Karpas-422 (cell line): ENCODE results near the gene RPH3AL. TPM values are rescaled to one million over a fixed set of nuclear protein-coding genes. Genes with fewer than 3 reads are reported as not detected.
"Not testable (repeated sequence)": the region's sequence is repeated elsewhere in the genome, so short reads cannot be mapped to it uniquely, and the experiment has no call there.

Experiments used
- DNase-seq: peaks from one replicate; pipeline ENCODE4 v3.0.0-alpha.2; 2015
- H2AFZ ChIP-seq: fragments of 200-600 bp; sonication (generic); 2 replicates; pipeline ENCODE4 v1.6.1; 2014; ENCODE audit warnings: antibody characterized with exemption, low read length, mixed read lengths
- H3K27ac ChIP-seq: fragments of 200-600 bp; sonication (generic); 2 replicates; pipeline ENCODE4 v1.5.1; 2014; ENCODE audit warnings: mild to moderate bottlenecking, low read length, moderate library complexity
- H3K27me3 ChIP-seq: fragments of 200-600 bp; sonication (generic); 2 replicates; pipeline ENCODE4 v1.6.1; 2014; ENCODE audit warnings: low read length, mixed read lengths
- H3K36me3 ChIP-seq: fragments of 200-600 bp; sonication (generic); 2 replicates; pipeline ENCODE4 v1.6.1; 2014; ENCODE audit warnings: low read length, mixed read lengths; ENCODE audit not compliant: insufficient read depth
- H3K4me1 ChIP-seq: fragments of 200-600 bp; sonication (generic); 2 replicates; pipeline ENCODE4 v1.6.1; 2014; ENCODE audit warnings: mild to moderate bottlenecking, low read length, mixed read lengths
- H3K4me2 ChIP-seq: fragments of 200-600 bp; sonication (generic); 2 replicates; pipeline ENCODE4 v1.6.1; 2014; ENCODE audit warnings: low read length, low read depth, mild to moderate bottlenecking; ENCODE audit not compliant: poor library complexity, severe bottlenecking
- H3K4me3 ChIP-seq: fragments of 200-600 bp; sonication (generic); 2 replicates; pipeline ENCODE4 v1.5.1; 2014; ENCODE audit warnings: mild to moderate bottlenecking, antibody characterized with exemption, low read length, mixed read lengths
- H3K79me2 ChIP-seq: fragments of 200-600 bp; sonication (generic); 2 replicates; pipeline ENCODE4 v1.6.1; 2014; ENCODE audit warnings: mild to moderate bottlenecking, low read length, mixed read lengths
- H3K9ac ChIP-seq: fragments of 200-600 bp; sonication (generic); 2 replicates; pipeline ENCODE4 v1.6.0; 2014; ENCODE audit warnings: low read length
- H3K9me2 ChIP-seq: fragments of 200-600 bp; sonication (generic), shearing (Covaris generic); replicated peaks from 2 replicates; pipeline ENCODE4 v1.6.0; 2014; ENCODE audit warnings: mild to moderate bottlenecking, low read length, moderate library complexity; ENCODE audit not compliant: insufficient read depth
- H3K9me3 ChIP-seq: fragments of 300-700, 200-600 bp; sonication (generic); 2 replicates; pipeline ENCODE4 v1.6.1; 2014; ENCODE audit warnings: low read length, mixed read lengths
- H4K20me1 ChIP-seq: fragments of 200-600 bp; sonication (generic); 2 replicates; pipeline ENCODE4 v1.6.1; 2014; ENCODE audit warnings: mild to moderate bottlenecking, antibody characterized with exemption, low read length, low read depth; ENCODE audit not compliant: insufficient read depth
- total RNA-seq: library from RNA; depleted of rRNA; stranded (reverse); fragments of >200 nt; shearing (Covaris generic); gene quantifications from 2 replicates; pipeline ENCODE4 v1.2.3, GENCODE V29; 2014; ENCODE audit warnings: low replicate concordance

RPH3AL gene
- total RNA-seq, 1 experiment from 2014 or later = not detected

DNA sequence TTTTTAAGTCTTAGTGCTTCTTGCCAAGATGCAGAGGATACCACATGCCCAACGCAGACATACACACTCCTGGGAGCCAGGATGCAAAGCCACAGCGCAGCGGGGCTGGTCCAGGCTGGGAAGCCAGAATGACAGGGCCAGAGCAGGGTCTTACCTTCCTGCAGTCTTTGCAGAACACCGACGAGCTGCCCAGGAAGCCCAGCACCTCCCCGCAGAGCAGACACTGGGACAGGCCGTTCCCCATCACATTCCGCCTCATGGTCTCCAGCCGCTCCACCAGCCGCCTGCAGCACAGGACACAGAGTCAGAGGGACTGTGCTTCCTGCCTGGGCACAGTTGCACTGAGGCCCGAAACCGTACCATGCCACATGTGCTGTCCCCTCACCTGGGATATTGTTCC is 33.3 kb downstream of the RPH3AL start:
- H3K9me2 ChIP-seq = no peaks in the 10 kb centered on the region
- DNase-seq = no peak
- no peak overlapping the region for H3K9ac ChIP-seq
- no peaks in the 10 kb centered on the region for H4K20me1 ChIP-seq
- H3K27ac ChIP-seq = no peak overlapping the region
- no peaks in the 10 kb centered on the region for H3K79me2 ChIP-seq
- H3K9me3 ChIP-seq = peaks cover 7% of the 10 kb centered on the region
- no peak overlapping the region for H3K4me2 ChIP-seq
- H3K4me3 ChIP-seq = no peak overlapping the region
- H3K4me1 ChIP-seq = no peaks in the 10 kb centered on the region
- no peaks in the 10 kb centered on the region for H3K27me3 ChIP-seq
- H2AFZ ChIP-seq = no peak overlapping the region
- no peaks in the 10 kb centered on the region for H3K36me3 ChIP-seq

DNA sequence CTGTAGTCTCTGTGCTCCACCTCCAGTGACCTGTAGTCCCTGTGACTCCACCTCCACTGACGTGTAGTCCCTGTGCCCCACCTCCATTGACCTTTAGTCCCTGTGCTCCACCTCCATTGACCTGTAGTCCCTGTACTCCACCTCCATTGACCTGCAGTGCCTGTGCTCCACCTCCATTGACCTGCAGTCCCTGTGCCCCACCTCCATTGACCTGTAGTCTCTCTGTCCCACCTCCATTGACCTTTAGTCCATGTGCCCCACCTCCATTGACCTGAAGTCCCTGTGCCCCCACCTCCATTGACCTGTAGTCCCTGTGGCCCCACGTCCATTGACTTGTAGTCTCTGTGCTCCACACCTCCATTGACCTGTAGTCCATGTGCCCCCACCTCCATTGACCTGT is 35.5 kb downstream of the RPH3AL start:
- not testable (repeated sequence) for H3K4me3 ChIP-seq, H3K27ac ChIP-seq, H3K27me3 ChIP-seq, H3K9me2 ChIP-seq, H3K9me3 ChIP-seq, H3K79me2 ChIP-seq, H2AFZ ChIP-seq, H3K9ac ChIP-seq, H3K4me2 ChIP-seq, DNase-seq, H4K20me1 ChIP-seq, H3K36me3 ChIP-seq, H3K4me1 ChIP-seq

DNA sequence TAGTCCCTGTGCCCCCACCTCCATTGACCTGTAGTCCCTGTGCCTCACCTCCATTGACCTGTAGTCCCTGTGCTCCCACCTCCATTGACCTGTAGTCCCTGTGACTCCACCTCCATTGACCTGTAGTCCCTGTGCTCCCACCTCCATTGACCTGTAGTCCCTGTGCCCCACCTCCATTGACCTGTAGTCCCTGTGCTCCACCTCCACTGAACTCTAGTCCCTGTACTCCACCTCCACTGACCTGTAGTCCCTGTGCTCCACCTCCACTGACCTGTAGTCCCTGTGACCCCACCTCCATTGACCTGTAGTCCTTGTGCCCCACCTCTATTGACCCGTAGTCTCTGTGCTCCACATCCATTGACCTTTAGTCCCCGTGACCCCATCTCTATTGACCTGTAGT is 37.2 kb downstream of the RPH3AL start:
- H3K4me3 ChIP-seq = not testable (repeated sequence)

DNA sequence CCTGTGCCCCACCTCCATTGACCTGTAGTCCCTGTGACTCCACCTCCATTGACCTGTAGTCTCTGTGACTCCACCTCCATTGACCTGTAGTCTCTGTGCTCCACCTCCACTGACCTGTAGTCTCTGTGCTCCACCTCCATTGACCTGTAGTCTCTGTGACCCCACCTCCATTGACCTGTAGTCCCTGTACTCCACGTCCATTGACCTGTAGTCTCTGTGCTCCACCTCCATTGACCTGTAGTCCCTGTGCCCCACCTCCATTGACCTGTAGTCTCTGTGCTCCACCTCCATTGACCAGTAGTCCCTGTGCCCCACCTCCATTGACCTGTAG is 38.0 kb downstream of the RPH3AL start:
- H3K9me2 ChIP-seq, H3K27ac ChIP-seq, DNase-seq, H3K9ac ChIP-seq, H3K36me3 ChIP-seq, H3K79me2 ChIP-seq, H2AFZ ChIP-seq, H3K4me1 ChIP-seq, H3K27me3 ChIP-seq, H4K20me1 ChIP-seq, H3K4me3 ChIP-seq, H3K9me3 ChIP-seq, H3K4me2 ChIP-seq: not testable (repeated sequence)

More for the DNA sequence above, 37.2 kb downstream of the RPH3AL start:
- not testable (repeated sequence) for H3K79me2 ChIP-seq, H3K4me2 ChIP-seq, H3K9ac ChIP-seq, H3K4me1 ChIP-seq, H2AFZ ChIP-seq, H3K36me3 ChIP-seq, H3K27ac ChIP-seq, DNase-seq, H3K9me2 ChIP-seq, H4K20me1 ChIP-seq, H3K27me3 ChIP-seq, H3K9me3 ChIP-seq

DNA sequence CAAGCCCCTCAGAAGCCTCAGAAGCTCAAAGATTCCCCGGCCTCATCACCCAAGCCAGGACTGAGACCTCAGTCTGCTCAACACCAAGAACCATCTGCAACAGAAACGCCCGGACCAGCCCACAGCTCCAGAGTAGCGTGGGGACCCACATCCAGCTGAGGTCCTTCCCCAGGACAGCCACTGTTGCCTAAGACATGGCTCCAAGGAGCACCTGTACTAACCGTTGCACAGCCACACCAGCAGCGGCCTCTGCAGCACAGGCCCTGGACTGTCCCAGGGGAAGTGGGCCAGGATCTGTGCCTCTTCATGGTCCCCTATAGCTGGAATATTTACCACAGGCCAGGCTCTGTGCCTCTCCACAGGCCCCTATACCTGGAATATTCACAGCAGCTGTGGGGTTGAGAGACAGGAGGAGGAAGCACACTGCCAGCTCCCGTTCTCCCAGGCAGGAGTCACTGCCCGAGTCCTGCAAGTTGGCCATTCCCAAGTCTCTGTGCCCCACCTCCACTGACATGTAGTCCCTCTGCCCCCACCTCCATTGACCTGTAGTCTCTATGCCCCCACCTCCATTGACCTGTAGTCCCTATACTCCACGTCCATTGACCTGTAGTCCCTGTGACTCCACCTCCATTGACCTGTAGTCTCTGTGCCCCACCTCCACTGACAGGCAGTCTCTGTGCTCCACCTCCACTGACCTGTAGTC is 38.5 kb downstream of the RPH3AL start:
- DNase-seq = no peak

DNA sequence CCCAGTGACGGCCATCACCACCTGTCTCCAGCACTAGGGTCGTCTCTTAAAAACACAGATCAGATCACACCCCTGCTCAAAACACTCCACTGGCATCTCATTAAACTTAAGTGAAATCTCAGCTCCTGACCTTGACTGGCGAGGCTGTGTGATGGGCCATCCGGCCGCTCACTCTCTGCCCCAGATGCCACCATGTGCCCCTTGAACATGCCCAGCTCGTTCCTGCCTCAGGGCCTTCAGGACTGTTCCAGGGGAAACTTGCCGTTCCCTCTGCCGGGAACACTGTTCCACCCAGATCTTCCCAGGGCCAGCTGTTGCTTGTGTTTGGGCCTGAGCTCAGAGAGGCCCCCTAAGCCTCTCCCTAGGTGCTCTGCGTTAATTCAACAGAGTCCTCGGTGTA is 39.4 kb downstream of the RPH3AL start:
- no peak overlapping the region for H3K4me3 ChIP-seq
- H3K27me3 ChIP-seq = no peaks in the 10 kb centered on the region
- H3K9ac ChIP-seq = no peak overlapping the region
- no peaks in the 10 kb centered on the region for H3K9me2 ChIP-seq
- peaks cover 7% of the 10 kb centered on the region for H3K9me3 ChIP-seq
- H2AFZ ChIP-seq = no peak overlapping the region
- no peaks in the 10 kb centered on the region for H3K36me3 ChIP-seq
- no peak for DNase-seq
- H4K20me1 ChIP-seq = no peaks in the 10 kb centered on the region
- no peak overlapping the region for H3K27ac ChIP-seq
- no peaks in the 10 kb centered on the region for H3K4me1 ChIP-seq
- no peaks in the 10 kb centered on the region for H3K79me2 ChIP-seq
- H3K4me2 ChIP-seq = no peak overlapping the region

More for the DNA sequence above, 38.5 kb downstream of the RPH3AL start:
- Histone ChIP-seq H3K4me1 (no peaks in the 10 kb centered on the region), H3K9me3 (peaks cover 7% of the 10 kb centered on the region), H3K9me2 (no peaks in the 10 kb centered on the region), H3K27ac (no peak overlapping the region), H4K20me1 (no peaks in the 10 kb centered on the region), H3K79me2 (no peaks in the 10 kb centered on the region), H2AFZ (no peak overlapping the region), H3K36me3 (no peaks in the 10 kb centered on the region), H3K4me2 (no peak overlapping the region), H3K9ac (no peak overlapping the region), H3K4me3 (no peak overlapping the region), H3K27me3 (no peaks in the 10 kb centered on the region)

DNA sequence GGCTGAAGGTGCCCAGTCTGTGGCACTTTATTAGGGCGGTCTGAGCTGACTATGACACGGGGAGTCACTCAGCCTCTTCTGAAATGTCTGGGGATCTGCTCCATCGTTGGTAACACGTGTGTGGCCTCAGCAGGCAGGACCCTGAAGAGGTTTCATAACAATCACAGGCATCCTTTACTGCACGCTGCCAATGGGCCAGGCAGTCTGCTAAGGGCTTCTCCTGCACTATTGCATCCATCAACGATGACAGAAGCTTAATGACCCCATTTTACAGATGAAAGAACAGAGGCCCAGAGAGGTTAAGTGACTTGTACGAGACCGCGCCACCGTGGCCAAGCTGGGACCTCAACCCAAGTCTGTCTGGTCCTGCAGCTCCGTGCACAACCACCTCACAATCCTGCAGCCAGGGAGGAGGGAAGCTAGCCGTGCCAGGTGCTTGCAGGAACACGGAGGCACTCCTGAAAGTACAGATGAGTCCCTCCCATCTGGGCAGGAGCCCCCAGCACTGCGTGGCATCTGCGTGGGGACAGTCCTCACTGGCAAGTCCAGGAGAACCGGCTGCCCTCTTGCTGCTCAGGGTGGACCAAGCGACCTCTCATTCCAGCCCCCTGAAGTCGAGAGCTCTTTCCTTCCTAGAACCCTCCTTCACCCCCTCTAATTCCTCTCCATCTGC is 40.0 kb downstream of the RPH3AL start:
- no peaks in the 10 kb centered on the region for H3K4me1 ChIP-seq
- no peak overlapping the region for H3K4me3 ChIP-seq
- H3K9me2 ChIP-seq = no peaks in the 10 kb centered on the region
- no peaks in the 10 kb centered on the region for H3K79me2 ChIP-seq
- H3K9me3 ChIP-seq = peaks cover 7% of the 10 kb centered on the region
- H3K27ac ChIP-seq = no peak overlapping the region
- H3K27me3 ChIP-seq = no peaks in the 10 kb centered on the region
- H3K9ac ChIP-seq = no peak overlapping the region
- H3K4me2 ChIP-seq = no peak overlapping the region
- H3K36me3 ChIP-seq = no peaks in the 10 kb centered on the region
- DNase-seq = no peak
- H4K20me1 ChIP-seq = no peaks in the 10 kb centered on the region
- H2AFZ ChIP-seq = no peak overlapping the region

DNA sequence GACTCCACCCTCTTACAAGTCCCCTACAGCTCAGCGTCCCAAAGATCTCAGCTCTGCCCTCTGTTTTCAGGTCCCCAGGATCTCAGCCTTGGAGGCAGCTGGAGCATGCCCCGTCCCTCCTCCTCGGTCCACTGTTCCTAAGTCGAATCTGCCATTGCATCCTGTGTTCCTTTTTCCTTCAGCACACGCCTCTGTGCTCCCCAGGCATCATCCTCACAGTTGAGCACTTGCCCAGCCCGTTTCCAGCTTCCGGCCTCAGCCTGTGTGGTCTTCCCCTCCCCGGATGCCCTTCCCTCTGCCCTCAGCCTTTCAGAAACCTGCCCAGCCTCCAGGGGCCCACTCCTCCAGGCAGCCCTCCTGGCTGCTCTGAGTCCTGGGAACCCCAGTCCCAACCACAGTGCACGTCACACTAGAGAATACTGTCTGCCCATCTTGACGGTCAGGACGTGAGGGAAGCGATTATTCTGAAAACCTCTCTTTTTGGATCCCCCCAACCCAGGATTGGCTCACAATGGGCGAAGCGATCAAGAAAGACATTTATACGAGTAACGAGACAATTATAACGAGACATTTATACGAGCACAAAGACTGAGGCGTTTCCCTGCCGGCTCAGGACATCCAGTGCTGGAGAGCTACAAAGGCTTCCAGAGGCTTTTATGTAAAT is 41.4 kb downstream of the RPH3AL start:
- no peaks in the 10 kb centered on the region for H3K79me2 ChIP-seq
- H3K9me2 ChIP-seq = no peaks in the 10 kb centered on the region
- H3K9ac ChIP-seq = no peak overlapping the region
- peaks cover 7% of the 10 kb centered on the region for H3K9me3 ChIP-seq
- H3K4me2 ChIP-seq = no peak overlapping the region
- H4K20me1 ChIP-seq = no peaks in the 10 kb centered on the region
- no peak overlapping the region for H3K4me3 ChIP-seq
- DNase-seq = no peak
- no peak overlapping the region for H2AFZ ChIP-seq
- H3K27ac ChIP-seq = no peak overlapping the region
- no peaks in the 10 kb centered on the region for H3K36me3 ChIP-seq
- no peaks in the 10 kb centered on the region for H3K4me1 ChIP-seq
- H3K27me3 ChIP-seq = no peaks in the 10 kb centered on the region
